ENCODE results near the gene TRAM2.

- peak; percentile 72 for TF ChIP-seq CTCF (conservative IDR thresholded peaks at IDR 0.05; ENCODE audit: low read depth, low read length)
- TF ChIP-seq EZH2 (IDR thresholded peaks at IDR 0.05; ENCODE audit: low read length, unreplicated experiment) = no peak
- TF ChIP-seq EZH2phosphoT487 (IDR thresholded peaks at IDR 0.05; ENCODE audit: borderline replicate concordance, low read length) = no peak
Measured at GRCh38 chr6:52598123-52598823, 21.4 kb upstream of the TRAM2 start.

Data from PC-3 (cell line).